Measurements from ENCODE around the gene IFNA16. TPM values are rescaled to one million over a fixed set of nuclear protein-coding genes. Genes with fewer than 3 reads are reported as not detected.
"Not testable (repeated sequence)": the region's sequence is repeated elsewhere in the genome, so short reads cannot be mapped to it uniquely, and the experiment has no call there.

Gene IFNA16
- total RNA-seq (not detected), polyA plus RNA-seq (not detected), total RNA-seq (0 reads per million in 6 experiments)

DNA sequence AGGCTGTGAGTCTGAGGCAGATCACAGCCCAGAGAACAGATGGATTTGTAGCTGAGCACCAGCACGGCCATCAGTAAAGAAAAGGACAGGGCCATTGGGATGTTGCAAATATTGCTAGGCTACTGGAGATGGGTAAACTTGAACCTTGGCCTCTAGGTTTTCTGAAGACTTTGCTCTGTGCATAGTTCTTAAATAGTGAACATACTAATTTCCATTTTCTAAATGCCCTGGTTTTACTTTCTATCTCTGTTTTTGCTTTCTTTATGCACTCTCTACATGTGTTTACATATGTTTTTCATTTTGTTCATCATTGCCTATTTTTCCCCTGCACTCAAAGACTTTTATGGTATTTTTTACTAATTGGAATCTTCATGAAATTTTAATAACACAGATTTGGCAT is at the start of gene IFNA16:
Gene IFNA16, minus strand, starts transcription at position 101 of the 400 bp plus-strand sequence. Its CDS starts 6 bp downstream, at position 95.
- H3K27me3 Mint-ChIP-seq = peaks cover 13 to 37% (median 17%) of the 10 kb centered on the region in 5 donors
- H3K27ac Mint-ChIP-seq, H3K36me3 Mint-ChIP-seq, H3K4me1 Mint-ChIP-seq, DNase-seq, ATAC-seq, POLR2A ChIA-PET, H3K4me3 Mint-ChIP-seq, H3K9me3 Mint-ChIP-seq: not testable (repeated sequence)

DNA sequence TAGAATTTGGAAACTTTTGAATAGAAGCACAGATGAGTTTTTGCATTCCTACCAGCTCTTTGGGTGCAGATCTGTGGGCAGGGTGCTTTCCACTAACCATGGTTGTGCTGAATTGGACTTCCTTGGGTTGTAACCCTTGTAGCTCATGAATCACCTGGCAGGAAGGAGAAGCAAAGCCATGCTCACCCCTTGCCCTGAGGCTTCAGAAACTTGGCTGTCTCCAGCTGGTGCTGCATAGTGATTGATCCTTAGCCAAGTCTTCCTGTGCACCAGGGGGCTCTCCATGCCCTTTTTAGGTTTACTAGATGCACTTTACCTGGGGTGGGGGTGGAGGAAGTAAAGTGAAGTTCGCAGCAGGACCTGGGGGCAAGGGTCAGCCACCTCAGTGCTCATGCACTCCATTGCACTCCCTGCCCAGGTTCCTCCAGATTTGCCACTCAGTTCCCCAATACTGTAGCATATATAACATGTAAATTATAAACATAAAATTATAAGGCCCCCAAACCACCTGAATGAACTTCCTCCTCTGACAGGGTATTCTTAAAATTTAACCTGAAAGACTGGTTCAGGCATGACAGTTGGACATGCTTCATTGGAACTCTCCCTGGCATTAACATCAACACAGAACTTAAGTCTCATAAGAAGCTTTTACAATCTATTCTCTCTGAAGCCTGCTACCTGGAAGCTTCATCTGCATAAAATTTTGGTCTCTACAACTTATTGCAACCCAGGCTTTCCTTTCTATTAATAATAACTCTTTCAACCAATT is 48.5 kb upstream of the IFNA16 start:
- ATAC-seq (no peak), DNase-seq (no peak)
- H3K4me3 Mint-ChIP-seq = no peak overlapping the region
- no peak overlapping the region for H3K27ac Mint-ChIP-seq
- peaks cover 0 to 8% (median 7%) of the 10 kb centered on the region in 5 donors for H3K27me3 Mint-ChIP-seq
- H3K4me1 Mint-ChIP-seq = peaks cover 0 to 9% (median 1%) of the 10 kb centered on the region in 4 donors
- H3K36me3 Mint-ChIP-seq = no peaks in the 10 kb centered on the region
- peaks cover 0 to 3% (median 0%) of the 10 kb centered on the region in 9 donors for H3K9me3 Mint-ChIP-seq
- POLR2A ChIA-PET = no interaction called here

DNA sequence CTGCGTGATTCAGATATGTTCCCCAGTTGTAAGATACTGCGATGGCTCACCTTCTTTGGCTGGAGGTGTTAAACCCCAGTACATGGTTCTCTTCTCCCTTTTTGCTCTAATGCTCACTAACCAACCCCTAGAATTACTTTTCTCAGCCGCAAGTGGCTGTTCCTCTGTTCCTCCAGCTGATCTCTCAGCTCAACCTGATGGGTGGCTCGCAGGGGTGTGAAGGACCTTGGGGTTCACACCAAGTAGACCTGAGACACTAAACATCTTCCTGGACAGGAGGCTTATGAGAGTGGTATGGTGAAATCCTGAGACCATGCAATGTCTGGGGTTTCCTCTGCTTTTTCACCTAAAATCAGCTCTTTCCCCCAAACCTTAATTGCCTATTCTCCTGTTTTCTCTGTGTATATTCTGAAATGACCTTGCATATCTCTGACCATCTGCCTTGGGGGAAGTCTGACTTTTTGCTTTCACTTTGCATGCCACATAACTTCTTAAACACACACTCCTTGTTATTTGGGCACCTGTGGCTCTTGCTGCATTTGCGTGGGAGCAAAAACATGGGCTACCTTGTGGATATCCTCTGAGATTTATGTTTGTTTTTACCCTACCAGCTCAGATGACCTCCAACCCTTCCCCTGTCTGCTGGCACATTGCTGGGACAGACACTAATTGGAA is 38.6 kb upstream of the IFNA16 start:
- ATAC-seq = no peak

GRCh38 chr9:21252721-21253547 is 35.8 kb upstream of the IFNA16 start:
- Mint-ChIP-seq H3K4me1 (peaks cover 6 to 8% (median 7%) of the 10 kb centered on the region in 4 donors), H3K9me3 (no peaks in the 10 kb centered on the region), H3K4me3 (peak overlapping the region in 5 of 10 donors; percentile 1 to 67 (median 24)), H3K27me3 (peaks cover 0 to 11% (median 6%) of the 10 kb centered on the region in 5 donors), H3K27ac (peak overlapping the region in 2 of 10 donors; percentile 46 to 87), H3K36me3 (no peaks in the 10 kb centered on the region)
- POLR2A ChIA-PET = interaction anchor here (0.6 kb wide), 1 partner anchor 306 kb away, joined by 3 read pairs; no protein-coding TSS in a partner anchor
- DNase-seq (peak in 3 of 10 donors; percentile 3 to 29 (median 18)), ATAC-seq (peak; percentile 72 to 79)

More for the DNA sequence above, 38.6 kb upstream of the IFNA16 start:
- Mint-ChIP-seq H3K27ac (peak overlapping the region in 1 of 10 donors; percentile 9), H3K4me1 (peaks cover 6 to 8% (median 7%) of the 10 kb centered on the region in 4 donors), H3K9me3 (no peaks in the 10 kb centered on the region), H3K36me3 (no peaks in the 10 kb centered on the region), H3K27me3 (peaks cover 0 to 11% (median 3%) of the 10 kb centered on the region in 5 donors), H3K4me3 (no peak overlapping the region)
- POLR2A ChIA-PET = no interaction called here
- no peak for DNase-seq

DNA sequence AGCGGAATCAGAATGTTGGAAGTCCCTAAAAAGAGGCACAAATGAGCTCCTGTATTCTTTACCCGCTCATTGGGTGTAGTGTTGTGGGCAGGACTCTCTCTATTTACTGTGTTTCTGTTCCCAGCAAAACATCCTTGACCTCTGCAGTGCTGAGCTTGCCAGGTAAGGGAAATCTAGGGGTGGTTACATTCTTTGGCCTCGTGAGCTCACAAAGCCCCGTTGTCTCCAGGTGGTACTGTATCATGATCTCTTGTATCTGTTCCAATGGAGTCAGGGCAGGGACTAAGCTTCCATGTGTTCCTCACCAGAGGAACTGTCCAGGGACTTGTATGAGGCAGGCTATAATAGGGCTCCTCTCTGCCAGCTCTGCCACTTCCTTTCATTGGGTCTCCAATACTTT is 34.5 kb upstream of the IFNA16 start:
- Mint-ChIP-seq H3K27me3 (peaks cover 0 to 11% (median 4%) of the 10 kb centered on the region in 5 donors), H3K4me1 (peaks cover 6 to 8% (median 7%) of the 10 kb centered on the region in 4 donors), H3K36me3 (no peaks in the 10 kb centered on the region), H3K27ac (no peak overlapping the region), H3K9me3 (no peaks in the 10 kb centered on the region), H3K4me3 (no peak overlapping the region)
- POLR2A ChIA-PET = no interaction called here
- DNase-seq (no peak), ATAC-seq (no peak)

DNA sequence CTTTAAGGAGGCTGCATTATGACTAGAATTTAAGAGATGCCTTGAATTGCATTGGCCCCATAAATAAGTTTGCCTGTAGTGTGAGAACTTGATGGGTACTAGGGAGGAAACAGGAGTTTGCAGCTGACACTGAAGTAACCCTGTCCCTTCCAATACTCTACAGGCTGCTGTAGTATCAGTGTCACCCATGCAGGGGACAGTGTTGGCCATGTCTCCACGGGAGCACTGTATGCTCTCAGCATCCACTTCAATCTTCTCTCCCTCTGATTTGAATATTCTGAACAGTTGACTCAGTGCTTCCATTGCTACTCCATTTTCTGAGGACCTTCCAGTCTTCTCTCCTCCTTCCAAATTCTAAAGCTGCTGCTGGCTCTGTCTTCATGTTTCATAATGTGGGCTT is 34.1 kb upstream of the IFNA16 start:
- H3K9me3 Mint-ChIP-seq = no peaks in the 10 kb centered on the region
- peaks cover 0 to 11% (median 4%) of the 10 kb centered on the region in 5 donors for H3K27me3 Mint-ChIP-seq
- DNase-seq (no peak), ATAC-seq (no peak)
- POLR2A ChIA-PET = no interaction called here
- H3K27ac Mint-ChIP-seq = no peak overlapping the region
- no peaks in the 10 kb centered on the region for H3K36me3 Mint-ChIP-seq
- peaks cover 6 to 8% (median 7%) of the 10 kb centered on the region in 4 donors for H3K4me1 Mint-ChIP-seq
- no peak overlapping the region for H3K4me3 Mint-ChIP-seq

- H3K27me3 Mint-ChIP-seq = peaks cover 2 to 20% (median 8%) of the 10 kb centered on the region in 5 donors
Observed at GRCh38 chr9:21244836-21245235, 27.7 kb upstream of the IFNA16 start.

GRCh38 chr9:21239911-21240310 is 22.8 kb upstream of the IFNA16 start, which contains the start of gene IFNA14:
IFNA14 (minus strand) TSS chr9:21240005; CDS start chr9:21239935, 70 bp downstream.
- Mint-ChIP-seq H3K9me3 (no peaks in the 10 kb centered on the region), H3K36me3 (no peaks in the 10 kb centered on the region), H3K4me3 (no peak within 1 kb of the TSS), H3K27ac (no peak within 1 kb of the TSS), H3K27me3 (peaks cover 5 to 20% (median 8%) of the 10 kb centered on the region in 5 donors), H3K4me1 (peaks cover 3 to 13% (median 9%) of the 10 kb centered on the region in 4 donors)
- ATAC-seq (no peak), DNase-seq (no peak)
- POLR2A ChIA-PET = no interaction called here

More at GRCh38 chr9:21244836-21245235, 27.7 kb upstream of the IFNA16 start:
- Mint-ChIP-seq H3K4me1 (no peaks in the 10 kb centered on the region), H3K36me3 (peaks cover 0 to 1% (median 0%) of the 10 kb centered on the region in 3 donors), H3K9me3 (no peaks in the 10 kb centered on the region), H3K4me3 (no peak overlapping the region), H3K27ac (no peak overlapping the region)
- DNase-seq (no peak), ATAC-seq (no peak)
- POLR2A ChIA-PET = no interaction called here

DNA sequence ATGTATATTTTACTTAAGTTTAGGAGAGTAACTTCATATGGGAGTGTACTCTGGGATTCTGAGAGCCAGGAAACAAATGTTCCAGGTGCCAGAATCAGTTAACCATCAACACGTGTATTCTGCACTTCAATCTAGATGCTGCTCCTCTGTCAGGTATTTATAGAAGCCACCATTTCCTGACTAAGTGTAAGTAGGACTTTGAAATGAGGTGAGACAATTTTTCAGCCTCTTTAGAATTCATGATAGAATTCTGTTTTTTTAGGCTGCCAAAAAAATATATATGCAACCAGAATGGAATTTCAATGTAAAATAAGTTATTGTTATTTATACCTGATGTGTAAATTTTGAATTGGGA is 19.2 kb upstream of the IFNA16 start:
- Mint-ChIP-seq H3K27ac (peak overlapping the region in 3 of 10 donors; percentile 53 to 79 (median 70)), H3K4me3 (peak overlapping the region in 8 of 10 donors; percentile 23 to 76 (median 58)), H3K4me1 (peaks cover 3 to 13% (median 9%) of the 10 kb centered on the region in 4 donors), H3K27me3 (peaks cover 0 to 10% (median 3%) of the 10 kb centered on the region in 5 donors)
- POLR2A ChIA-PET, H3K36me3 Mint-ChIP-seq, ATAC-seq, H3K9me3 Mint-ChIP-seq, DNase-seq: not testable (repeated sequence)

- H3K36me3 Mint-ChIP-seq, H3K9me3 Mint-ChIP-seq, POLR2A ChIA-PET: not testable (repeated sequence)
- ATAC-seq (peak; percentile 83 to 87), DNase-seq (peak in 5 of 10 donors; percentile 20 to 56 (median 38))
- peak overlapping the region; percentile 22 to 76 (median 58) for H3K4me3 Mint-ChIP-seq
- H3K4me1 Mint-ChIP-seq = peaks cover 3 to 13% (median 9%) of the 10 kb centered on the region in 4 donors
- peak overlapping the region in 6 of 10 donors; percentile 3 to 79 (median 48) for H3K27ac Mint-ChIP-seq
- peaks cover 0 to 10% (median 3%) of the 10 kb centered on the region in 5 donors for H3K27me3 Mint-ChIP-seq
Observed at GRCh38 chr9:21235468-21236359, 18.6 kb upstream of the IFNA16 start.

DNA sequence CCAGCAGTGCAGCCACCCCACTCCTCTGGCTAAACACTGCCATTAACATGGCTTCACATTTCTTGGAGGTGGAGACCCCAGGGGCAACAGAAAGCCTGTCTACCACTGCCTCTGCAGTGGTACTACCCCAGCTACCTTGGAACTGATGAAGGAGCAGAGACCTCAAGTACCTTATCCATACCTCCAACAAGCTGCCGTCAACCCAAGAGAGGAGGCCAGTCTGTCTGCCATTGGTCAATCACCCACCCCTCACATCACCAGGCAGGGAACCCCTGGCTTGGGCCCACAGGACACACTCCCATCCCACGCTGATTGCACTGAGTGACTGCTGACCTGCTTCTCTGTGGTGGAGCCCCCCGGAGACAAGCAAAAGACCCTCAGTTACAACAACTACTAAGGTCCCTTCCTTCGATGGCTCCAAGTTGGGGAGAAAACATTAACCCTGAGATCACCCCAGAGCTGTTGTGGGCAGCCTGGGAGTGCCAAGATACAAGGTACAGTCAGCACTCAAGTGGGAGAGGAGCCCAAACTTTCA is 17.1 kb upstream of the IFNA16 start:
- H3K27ac Mint-ChIP-seq = no peak overlapping the region
- H3K36me3 Mint-ChIP-seq = no peaks in the 10 kb centered on the region
- no peak overlapping the region for H3K4me3 Mint-ChIP-seq
- no peaks in the 10 kb centered on the region for H3K9me3 Mint-ChIP-seq
- peaks cover 0 to 10% (median 2%) of the 10 kb centered on the region in 5 donors for H3K27me3 Mint-ChIP-seq
- no peak for ATAC-seq
- POLR2A ChIA-PET = no interaction called here
- no peak for DNase-seq
- H3K4me1 Mint-ChIP-seq = peaks cover 3 to 13% (median 9%) of the 10 kb centered on the region in 4 donors

Data from naive thymus-derived CD8-positive, alpha-beta T cell (primary cell).